Activated naive CD4-positive, alpha-beta T cell treated with anti-CD3 and anti-CD28 coated beads, Interleukin-2, amount 50 U/mL, for 72 hours (primary cell): ENCODE measurements around the gene ENTPD7. TPM values are rescaled to one million over a fixed set of nuclear protein-coding genes. Genes with fewer than 3 reads are reported as not detected.
"Not testable (repeated sequence)": the region's sequence is repeated elsewhere in the genome, so short reads cannot be mapped to it uniquely, and the experiment has no call there.

Experiments
- ATAC-seq, 2 donors: fragments of 150-1000 bp; cut with Tn5 transposase; 2 replicates each; pipeline ENCODE4 v1.10.0; 2021; ENCODE audit warnings: mild to moderate bottlenecking in 2 of 2, moderate library complexity in 2 of 2
- DNase-seq, 2 donors: peaks; one replicate each; pipeline ENCODE4 v3.0.0; 2021 to 2022; ENCODE audit warnings: low spot score in 2 of 2
- H3K27ac Mint-ChIP-seq, 2 donors: one replicate each; pipeline ENCODE4 v1.8.0; 2022; ENCODE audit warnings: mild to moderate bottlenecking in 2 of 2, mixed read lengths in 2 of 2
- H3K36me3 Mint-ChIP-seq, 2 donors: one replicate each; pipeline ENCODE4 v1.8.0; 2022; ENCODE audit warnings: mixed read lengths in 2 of 2
- H3K9me3 Mint-ChIP-seq, 2 donors: one replicate each; pipeline ENCODE4 v1.8.0; 2022; ENCODE audit warnings: mixed read lengths in 2 of 2
- total RNA-seq, 2 donors: library from RNA; stranded (reverse); gene quantifications; one replicate each; pipeline ENCODE4 v1.2.3, GENCODE V29; 2022

ENTPD7 gene
- total RNA-seq, 2 donors from 2014 or later: 2.9 to 3.3 TPM

DNA sequence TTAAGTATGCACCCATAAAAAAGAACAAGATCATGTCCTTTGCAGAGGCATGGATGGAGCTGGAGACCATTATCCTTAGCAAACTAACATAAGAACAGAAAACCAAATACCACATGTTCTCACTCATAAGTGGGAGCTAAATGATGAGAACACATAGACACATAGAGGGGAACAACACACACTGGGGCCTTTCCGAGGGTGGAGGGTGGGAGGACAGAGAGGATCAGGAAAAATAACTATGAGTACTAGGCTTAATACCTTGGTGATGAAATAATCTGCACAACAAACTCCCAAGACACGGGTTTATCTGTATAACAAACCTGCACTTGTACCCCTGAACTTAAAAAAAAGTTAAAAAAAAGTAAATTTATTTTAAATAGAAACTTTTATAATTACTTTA is 86.9 kb downstream of the ENTPD7 start:
- H3K9me3 Mint-ChIP-seq, ATAC-seq, H3K27ac Mint-ChIP-seq, DNase-seq: not testable (repeated sequence)
- H3K36me3 Mint-ChIP-seq: peaks cover 32 to 33% of the 10 kb centered on the region in 2 donors

DNA sequence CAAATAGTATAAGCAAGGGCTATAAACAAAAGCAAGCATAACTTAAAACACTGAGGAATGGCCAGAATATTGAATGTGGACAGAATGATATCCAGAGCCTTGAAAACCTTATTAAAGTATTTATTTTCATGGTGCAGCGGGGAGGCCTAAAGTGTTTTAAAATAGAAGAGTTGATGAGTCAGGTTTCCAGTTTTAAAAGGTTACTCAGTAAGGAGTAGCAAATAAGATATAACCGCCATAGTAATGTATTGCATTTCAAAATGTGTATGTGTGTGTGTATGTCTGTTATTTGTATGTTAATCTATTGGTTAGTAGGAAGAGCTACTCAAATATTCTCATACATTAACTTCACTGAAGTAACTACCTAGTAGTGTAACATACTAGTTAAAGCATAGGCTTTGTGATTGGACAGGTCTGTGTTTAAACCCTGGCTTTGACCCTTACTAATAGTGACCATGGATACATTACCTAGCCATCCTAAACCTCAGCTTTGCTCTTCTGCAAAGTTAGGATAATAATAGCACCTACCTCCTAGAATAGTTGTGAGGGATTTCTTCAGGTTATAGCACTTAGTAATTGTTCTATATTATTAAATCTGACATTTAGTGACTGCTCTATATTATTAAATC is 89.6 kb downstream of the ENTPD7 start:
- Mint-ChIP-seq H3K27ac (no peak overlapping the region), H3K9me3 (no peaks in the 10 kb centered on the region), H3K36me3 (peaks cover 9 to 18% of the 10 kb centered on the region in 2 donors)
- no peak for ATAC-seq
- DNase-seq: no peak

DNA sequence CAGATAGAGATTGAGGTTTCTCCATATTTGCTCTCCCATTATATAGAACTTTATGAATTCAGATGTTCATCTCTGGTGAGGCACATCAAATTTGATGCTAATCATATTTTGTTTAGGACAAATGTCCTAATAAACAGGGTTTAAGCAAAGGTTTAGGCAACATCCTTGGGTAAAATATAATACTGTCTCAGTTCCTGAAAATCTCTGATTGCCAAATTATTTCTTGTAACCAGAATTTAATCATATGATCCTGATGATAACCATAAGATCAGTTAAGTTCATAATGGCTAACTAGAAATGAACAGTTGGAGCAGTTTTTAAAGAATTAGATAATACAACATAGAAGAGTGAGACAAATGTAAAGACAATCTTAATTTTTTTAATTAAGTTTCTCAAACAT is 91.3 kb downstream of the ENTPD7 start:
- DNase-seq (no peak), ATAC-seq (no peak)
- peaks cover 4 to 24% of the 10 kb centered on the region in 2 donors for H3K36me3 Mint-ChIP-seq
- H3K9me3 Mint-ChIP-seq: no peaks in the 10 kb centered on the region
- no peak overlapping the region for H3K27ac Mint-ChIP-seq

- no peak for ATAC-seq
- Mint-ChIP-seq H3K9me3 (no peaks in the 10 kb centered on the region), H3K27ac (no peak overlapping the region), H3K36me3 (peaks cover 20 to 55% of the 10 kb centered on the region in 2 donors)
- no peak for DNase-seq
These were observed 95.4 kb downstream of the ENTPD7 start for GRCh38 chr10:99754670-99755069.

Other genes starting within 250 kb of the ENTPD7 start
- 10 to 100 TPM; 30.6 to 73.0 TPM for gene GOT1, start 228.9 kb upstream of the ENTPD7 start, total RNA-seq
- not detected for gene NKX2-3, start 126.6 kb upstream of the ENTPD7 start, total RNA-seq
- 10 to 100 TPM; 68.6 to 75.0 TPM for gene SLC25A28, start 39.1 kb upstream of the ENTPD7 start, total RNA-seq
- 10 to 100 TPM; 44.4 to 56.1 TPM for gene COX15, start 72.6 kb downstream of the ENTPD7 start, total RNA-seq
- 10 to 100 TPM; 25.7 to 33.5 TPM for gene CUTC, start 72.7 kb downstream of the ENTPD7 start, total RNA-seq
- gene ABCC2, start 123.1 kb downstream of the ENTPD7 start, total RNA-seq: 1 to 10 TPM; 1.2 TPM